ENCODE measurements around the gene HNRNPL.
"Not testable (repeated sequence)": the region's sequence is repeated elsewhere in the genome, so short reads cannot be mapped to it uniquely, and the experiment has no call there.

HNRNPL gene

GRCh38 chr19:38843175-38843758 is 6.5 kb downstream of the HNRNPL start:
- no peak for DNase-seq

DNA sequence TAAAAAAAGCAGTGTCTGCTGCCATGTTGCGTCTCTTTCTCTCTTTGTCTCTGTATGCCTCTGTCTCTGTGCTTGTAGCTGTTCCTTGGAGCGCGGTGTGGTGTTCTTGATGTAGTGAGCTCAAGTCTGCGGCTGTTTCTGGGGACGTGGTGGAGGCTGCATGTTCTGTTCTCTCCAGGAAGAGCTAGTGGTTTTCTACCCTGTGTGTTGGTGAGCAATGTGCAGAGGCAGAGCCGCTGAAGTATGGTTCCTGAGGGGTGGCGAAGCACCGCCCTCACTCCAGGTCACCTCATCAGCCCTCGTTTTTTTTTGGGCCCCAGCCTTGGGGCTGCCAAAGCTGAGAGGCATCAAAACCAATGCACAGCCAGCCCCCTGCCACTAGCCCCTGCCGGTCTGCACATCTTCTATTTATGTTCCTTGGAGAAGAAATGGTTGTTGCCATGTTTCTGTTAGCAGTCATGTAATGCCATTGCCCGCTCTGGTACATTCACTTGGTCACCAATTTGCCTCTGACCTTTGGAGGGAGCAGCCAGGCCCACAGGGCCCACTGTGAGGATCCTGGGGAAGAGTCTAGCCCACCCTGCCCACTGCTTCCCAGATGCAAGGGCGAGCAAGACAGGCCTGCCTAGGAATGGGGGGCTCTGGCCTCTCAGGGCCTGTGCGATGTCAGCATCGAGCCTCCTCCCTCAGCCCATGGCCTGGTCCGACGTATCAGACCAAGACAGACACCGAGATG is 7.2 kb downstream of the HNRNPL start:
- no peak for DNase-seq

- no peak for DNase-seq
Measured at GRCh38 chr19:38841787-38842438, 7.9 kb downstream of the HNRNPL start.

- no peak for DNase-seq
Measured at GRCh38 chr19:38841180-38841766, 8.5 kb downstream of the HNRNPL start.

GRCh38 chr19:38840583-38840968 is 9.2 kb downstream of the HNRNPL start:
- DNase-seq = no peak

DNA sequence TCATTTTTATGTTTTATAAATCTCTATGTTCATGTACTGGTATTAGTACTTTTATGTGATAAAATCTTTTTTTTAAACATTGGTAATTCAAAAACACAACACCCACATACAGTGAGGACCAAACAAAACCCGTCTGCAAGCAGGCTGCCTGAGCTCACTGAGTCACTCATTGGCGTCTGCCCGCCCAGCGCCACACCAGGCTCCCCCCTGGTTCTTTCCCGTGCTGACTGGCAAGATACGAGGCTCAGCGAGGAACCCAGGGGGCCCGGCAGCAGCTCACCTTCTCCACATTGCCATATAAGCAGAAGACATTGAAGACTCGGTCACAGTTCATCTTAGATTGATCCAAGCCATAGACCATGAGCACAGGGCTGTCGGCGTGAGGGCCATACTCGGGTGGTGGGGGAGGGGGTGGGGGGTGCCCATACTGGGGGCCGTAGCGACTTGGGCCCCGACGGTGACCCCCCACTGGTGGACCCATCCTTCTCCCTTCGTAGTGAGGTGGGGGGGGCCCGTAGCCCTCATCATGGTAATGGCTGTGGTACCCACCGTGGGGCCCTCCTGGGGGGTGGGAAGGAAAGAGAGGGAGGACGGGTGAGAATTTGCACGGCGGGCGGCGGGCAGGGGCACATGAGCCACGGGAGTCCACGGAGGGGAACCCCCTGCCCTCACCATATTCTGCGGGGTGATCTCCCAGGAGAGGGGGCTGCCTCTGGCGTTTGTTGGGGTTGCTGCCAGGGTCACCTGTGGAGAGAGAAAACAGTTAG is 9.8 kb downstream of the HNRNPL start:
- DNase-seq = no peak

- no peak for DNase-seq
Measured at GRCh38 chr19:38838986-38839761, 10.6 kb downstream of the HNRNPL start.

- no peak for DNase-seq
Measured at GRCh38 chr19:38838208-38838985, 11.4 kb downstream of the HNRNPL start.

DNA sequence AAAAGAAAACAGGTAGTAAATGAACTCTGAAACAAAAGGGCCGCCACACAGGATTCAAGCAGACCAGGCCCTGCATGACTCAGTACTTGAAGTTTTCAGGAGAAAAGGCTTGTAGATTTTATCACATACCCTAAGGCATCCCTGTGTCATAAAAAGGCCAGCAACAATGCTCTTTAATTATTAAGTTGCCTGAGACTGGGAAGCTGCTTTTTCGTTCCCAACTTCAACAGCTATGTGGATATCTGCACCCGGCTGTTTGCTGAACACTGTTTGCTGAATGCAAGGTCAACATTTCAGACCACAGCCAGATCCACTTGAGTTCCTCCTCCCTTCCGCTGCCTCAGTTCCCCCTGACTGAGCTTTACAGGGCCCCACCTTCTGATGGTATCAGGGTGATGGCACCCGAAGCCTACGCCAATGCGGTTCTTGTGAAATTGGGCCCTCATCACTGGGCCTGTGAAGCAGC is 12.1 kb downstream of the HNRNPL start:
- no peak for DNase-seq

- no peak for DNase-seq
Measured at GRCh38 chr19:38836983-38837626, 12.7 kb downstream of the HNRNPL start.

DNA sequence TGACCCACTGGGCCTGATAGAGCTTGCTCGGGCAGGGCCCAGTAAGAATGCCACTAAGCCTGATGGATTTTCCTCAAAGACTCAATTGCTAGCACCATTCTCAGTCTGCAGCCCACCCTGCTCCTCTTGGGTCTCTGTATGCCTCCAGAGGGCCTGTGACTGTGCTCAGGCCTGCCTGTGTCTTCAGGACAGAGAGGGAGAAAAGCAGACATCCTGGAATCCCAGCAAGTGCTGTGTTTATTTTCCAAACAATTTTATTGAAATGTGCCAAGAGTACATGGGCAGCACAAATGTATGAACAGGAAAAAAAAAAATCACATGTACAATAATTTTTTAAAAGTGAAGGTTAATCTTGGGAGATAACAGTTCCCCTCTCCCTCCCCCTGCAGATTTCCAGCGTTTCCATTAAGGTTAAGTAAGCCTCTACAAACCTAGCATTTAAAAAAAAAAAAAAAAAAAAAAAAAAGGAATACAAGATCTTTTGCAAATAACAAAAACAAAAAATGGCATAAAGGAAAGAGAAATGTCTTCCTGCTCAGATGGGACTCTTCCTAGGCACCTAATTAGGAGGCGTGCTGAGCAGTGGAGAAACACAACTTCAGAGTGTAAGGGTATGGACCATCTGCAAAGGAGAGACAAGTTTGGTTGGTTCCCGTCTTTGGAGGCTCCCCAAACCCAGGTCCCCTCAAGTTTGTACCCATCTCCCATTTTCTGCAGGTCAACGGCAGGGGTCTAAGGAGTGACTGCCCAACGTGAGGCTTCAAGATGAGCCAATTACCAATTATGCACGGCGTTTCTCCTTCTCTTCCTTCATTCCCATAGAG is 13.4 kb downstream of the HNRNPL start:
- DNase-seq = no peak

- DNase-seq = no peak
Measured at GRCh38 chr19:38834590-38834989, 15.2 kb downstream of the HNRNPL start.

DNA sequence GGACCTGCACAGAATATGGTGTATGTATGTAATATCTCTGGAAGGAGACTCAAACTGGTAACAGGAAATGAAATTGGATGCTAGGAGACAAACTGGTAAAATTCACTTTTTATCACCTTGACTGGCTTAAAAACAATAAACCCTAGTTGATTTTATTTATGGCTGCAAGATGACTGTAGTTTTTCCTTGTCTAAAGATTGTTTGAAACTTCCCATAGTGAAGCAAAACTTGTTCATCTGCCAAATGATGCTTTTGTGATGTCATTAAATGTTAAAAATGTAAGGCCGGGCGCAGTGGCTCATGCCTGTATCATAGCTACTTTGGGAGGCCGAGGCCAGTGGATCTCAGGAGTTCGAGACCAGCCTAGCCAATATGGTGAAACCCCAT is 15.7 kb downstream of the HNRNPL start:
- DNase-seq = no peak

GRCh38 chr19:38833092-38833425 is 16.7 kb downstream of the HNRNPL start:
- DNase-seq = no peak

- no peak for DNase-seq
Measured at GRCh38 chr19:38831142-38831605, 18.6 kb downstream of the HNRNPL start.

DNA sequence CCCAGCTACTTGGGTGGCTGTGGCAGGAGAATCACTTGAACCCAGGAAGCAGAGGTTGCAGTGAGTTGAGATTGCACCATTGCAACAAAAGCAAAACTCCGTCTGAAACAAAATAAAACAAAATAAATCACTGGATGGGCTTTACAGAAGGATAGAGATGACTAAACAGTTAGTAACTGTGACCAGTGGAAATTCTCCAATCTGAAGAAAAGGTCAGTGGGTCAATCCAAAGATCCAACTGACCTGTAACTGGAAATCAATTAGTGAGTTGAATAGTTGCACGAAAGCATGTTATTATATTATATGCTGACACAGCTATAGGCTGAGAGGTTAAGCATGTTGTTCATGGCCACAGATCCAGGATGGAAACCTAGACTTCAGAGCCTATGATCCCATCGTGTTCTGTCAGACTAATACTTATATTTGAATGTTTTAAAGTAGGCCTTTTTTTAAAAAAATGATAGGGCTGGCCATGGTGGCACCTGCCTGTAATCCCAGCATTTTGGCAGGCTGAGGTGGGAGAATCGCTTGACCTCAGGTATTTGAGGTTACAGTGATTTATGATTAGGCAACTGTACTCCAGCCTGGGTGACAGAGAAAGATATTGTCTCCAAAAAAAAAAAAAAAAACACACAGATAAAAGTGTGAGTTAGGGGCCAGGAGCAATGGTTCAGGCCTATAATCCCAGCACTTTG is 19.6 kb downstream of the HNRNPL start:
- DNase-seq = no peak

GRCh38 chr19:38829203-38829602 is 20.6 kb downstream of the HNRNPL start:
- not testable (repeated sequence) for DNase-seq

- DNase-seq = no peak
Measured at GRCh38 chr19:38826856-38827551, 22.8 kb downstream of the HNRNPL start.

DNA sequence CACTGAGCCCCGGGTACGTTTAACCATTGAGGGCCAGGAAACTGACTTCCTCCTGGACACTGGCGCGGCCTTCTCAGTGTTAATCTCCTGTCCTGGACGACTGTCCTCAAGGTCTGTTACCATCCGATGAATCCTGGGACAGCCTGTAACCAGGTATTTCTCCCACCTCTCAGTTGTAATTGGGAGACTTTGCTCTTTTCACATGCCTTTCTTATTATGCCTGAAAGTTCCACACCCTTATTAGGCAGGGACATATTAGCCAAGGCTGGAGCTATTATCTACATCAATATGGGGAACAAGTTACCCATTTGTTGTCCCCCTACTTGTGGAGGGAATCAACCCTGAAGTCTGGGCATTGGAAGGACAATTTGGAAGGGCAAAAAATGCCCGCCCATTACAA is 23.9 kb downstream of the HNRNPL start:
- DNase-seq = not testable (repeated sequence)

Measured in NCI-H1694 (cell line).